Neural cell (in vitro differentiated cells): ENCODE data around the gene FDPS. TPM values are rescaled to one million over a fixed set of nuclear protein-coding genes. Genes with fewer than 3 reads are reported as not detected.

Source experiments
- H2AFZ ChIP-seq: fragments of 200-600, 300-800 bp; sonication (generic), shearing (Covaris generic); 2 replicates; pipeline ENCODE4 v1.6.0; 2014; ENCODE audit warnings: low read depth, mild to moderate bottlenecking, antibody characterized with exemption, low read length, moderate library complexity
- H3F3A ChIP-seq: fragments of 200-600 bp; shearing (Covaris generic); 2 replicates; pipeline ENCODE4 v1.6.1; 2016; ENCODE audit warnings: mild to moderate bottlenecking, moderate library complexity, mixed read lengths, antibody characterized with exemption, low read length; ENCODE audit not compliant: insufficient read depth, poor library complexity, severe bottlenecking
- H3K27ac ChIP-seq: fragments of 200-600, 300-800 bp; sonication (generic), shearing (Covaris generic); 2 replicates; pipeline ENCODE4 v1.5.1; 2014; ENCODE audit warnings: mild to moderate bottlenecking, low read length, moderate library complexity
- H3K27me3 ChIP-seq: fragments of 300-800, 200-600 bp; sonication (generic), shearing (Covaris generic); 2 replicates; pipeline ENCODE4 v1.6.0; 2014; ENCODE audit warnings: mild to moderate bottlenecking, low read depth, low read length, moderate library complexity; ENCODE audit not compliant: insufficient read depth
- H3K36me3 ChIP-seq: fragments of 300-800, 200-600 bp; sonication (generic), shearing (Covaris generic); 2 replicates; pipeline ENCODE4 v1.5.1; 2014; ENCODE audit warnings: mild to moderate bottlenecking, antibody characterized with exemption, low read length, moderate library complexity; ENCODE audit not compliant: insufficient read depth
- H3K4me2 ChIP-seq: fragments of 300-800, 200-600 bp; sonication (generic), shearing (Covaris generic); 2 replicates; pipeline ENCODE4 v1.6.0; 2014; ENCODE audit warnings: mild to moderate bottlenecking, low read length
- H3K4me3 ChIP-seq: fragments of 300-800, 200-600 bp; sonication (generic), shearing (Covaris generic); 2 replicates; pipeline ENCODE4 v1.5.1; 2014; ENCODE audit warnings: mild to moderate bottlenecking, low read length, moderate library complexity
- H3K79me2 ChIP-seq: fragments of 200-600 bp; shearing (Covaris generic); replicated peaks from 2 replicates; pipeline ENCODE4 v1.6.0; 2014; ENCODE audit warnings: mild to moderate bottlenecking, low read length, moderate library complexity; ENCODE audit not compliant: insufficient read depth
- H3K9ac ChIP-seq: fragments of 300-800, 200-600 bp; sonication (generic), shearing (Covaris generic); 2 replicates; pipeline ENCODE4 v1.6.1; 2016; ENCODE audit warnings: mild to moderate bottlenecking, low read length, mixed read lengths
- H3K9me2 ChIP-seq: fragments of 200-600 bp; shearing (Covaris generic); 2 replicates; pipeline ENCODE4 v1.6.1; 2016; ENCODE audit warnings: mild to moderate bottlenecking, low read length, mixed read lengths; ENCODE audit not compliant: insufficient read depth
- H3K9me3 ChIP-seq: fragments of 200-600, 300-800 bp; sonication (generic), shearing (Covaris generic); 2 replicates; pipeline ENCODE4 v1.6.1; 2016; ENCODE audit warnings: mild to moderate bottlenecking, mixed run types, low read length, moderate library complexity, mixed read lengths
- H4K20me1 ChIP-seq: fragments of 200-600 bp; shearing (Covaris generic); 2 replicates; pipeline ENCODE4 v1.6.1; 2016; ENCODE audit warnings: mild to moderate bottlenecking, mixed run types; ENCODE audit not compliant: insufficient read depth
- EP300 ChIP-seq: fragments of 450-650 bp; conservative IDR thresholded peaks from 2 replicates; pipeline ENCODE4 v1.6.1; 2014; ENCODE audit warnings: antibody characterized with exemption, mild to moderate bottlenecking, moderate library complexity; ENCODE audit not compliant: poor library complexity, severe bottlenecking
- EZH2 ChIP-seq: fragments of 200-600, 300-800 bp; shearing (Covaris generic), sonication (generic); IDR thresholded peaks from 2 replicates; pipeline ENCODE4 v1.6.1; 2014; ENCODE audit warnings: antibody characterized with exemption, low read length, borderline replicate concordance, mild to moderate bottlenecking; ENCODE audit not compliant: insufficient read depth, poor library complexity, severe bottlenecking
- MXI1 ChIP-seq: fragments of 450-650 bp; conservative IDR thresholded peaks from 2 replicates; pipeline ENCODE4 v1.6.1; 2014; ENCODE audit warnings: antibody characterized with exemption, mild to moderate bottlenecking; ENCODE audit not compliant: poor library complexity, severe bottlenecking
- POLR2AphosphoS5 ChIP-seq: IDR thresholded peaks from 2 replicates; pipeline ENCODE4 v1.6.1; 2012
- RAD21 ChIP-seq: fragments of 450-650 bp; conservative IDR thresholded peaks from 2 replicates; pipeline ENCODE4 v1.6.1; 2014; ENCODE audit warnings: antibody characterized with exemption, mild to moderate bottlenecking, moderate library complexity
- SMC3 ChIP-seq: fragments of 450-650 bp; conservative IDR thresholded peaks from 2 replicates; pipeline ENCODE4 v1.6.1; 2014; ENCODE audit warnings: antibody characterized with exemption, mild to moderate bottlenecking, moderate library complexity; ENCODE audit not compliant: poor library complexity
- TAF1 ChIP-seq: IDR thresholded peaks from 2 replicates; pipeline ENCODE4 v1.6.1; 2012; ENCODE audit warnings: low read depth
- polyA plus RNA-seq: library from polyadenylated mRNA; depleted of rRNA; stranded (reverse); fragments of >200 nt; gene quantifications from 2 replicates; pipeline ENCODE4 v1.2.3, GENCODE V29; 2014
- TF ChIP-seq, protein P1 (sequence below): fragments of 450-650 bp; IDR thresholded peaks from 2 replicates; pipeline ENCODE4 v1.5.1; 2014; ENCODE audit warnings: antibody characterized with exemption, mild to moderate bottlenecking, moderate library complexity; ENCODE audit not compliant: poor library complexity, severe bottlenecking
- TF ChIP-seq, protein P2 (sequence below): IDR thresholded peaks from 2 replicates; pipeline ENCODE4 v1.6.1; 2012; ENCODE audit warnings: borderline replicate concordance

Gene FDPS
- polyA plus RNA-seq, 1 donor from 2014 or later, result 235 TPM

DNA sequence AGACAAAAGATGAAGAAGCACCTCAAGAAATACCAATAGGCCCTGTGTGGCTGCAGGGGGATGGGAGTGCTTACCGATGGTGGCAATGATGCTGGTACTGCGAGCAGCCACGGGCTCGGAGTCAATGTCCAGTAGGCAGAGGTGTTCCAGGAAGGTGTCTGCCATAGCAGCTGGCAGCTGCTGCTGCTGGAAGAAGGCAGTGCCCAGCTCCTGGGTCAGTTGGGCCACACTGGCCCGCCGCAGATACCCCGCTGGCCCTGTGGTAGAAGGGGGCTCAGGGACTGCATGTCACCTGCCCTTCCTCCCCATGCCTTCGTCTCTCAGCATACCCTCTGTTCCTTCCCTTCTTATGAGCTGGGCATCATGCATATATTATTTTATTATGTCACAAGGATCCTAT is 8.6 kb upstream of the FDPS start:
- no peak overlapping the region for H2AFZ ChIP-seq
- no peak overlapping the region for H3K4me3 ChIP-seq
- H3K79me2 ChIP-seq, result no peaks in the 10 kb centered on the region
- TF ChIP-seq, protein P1, sequence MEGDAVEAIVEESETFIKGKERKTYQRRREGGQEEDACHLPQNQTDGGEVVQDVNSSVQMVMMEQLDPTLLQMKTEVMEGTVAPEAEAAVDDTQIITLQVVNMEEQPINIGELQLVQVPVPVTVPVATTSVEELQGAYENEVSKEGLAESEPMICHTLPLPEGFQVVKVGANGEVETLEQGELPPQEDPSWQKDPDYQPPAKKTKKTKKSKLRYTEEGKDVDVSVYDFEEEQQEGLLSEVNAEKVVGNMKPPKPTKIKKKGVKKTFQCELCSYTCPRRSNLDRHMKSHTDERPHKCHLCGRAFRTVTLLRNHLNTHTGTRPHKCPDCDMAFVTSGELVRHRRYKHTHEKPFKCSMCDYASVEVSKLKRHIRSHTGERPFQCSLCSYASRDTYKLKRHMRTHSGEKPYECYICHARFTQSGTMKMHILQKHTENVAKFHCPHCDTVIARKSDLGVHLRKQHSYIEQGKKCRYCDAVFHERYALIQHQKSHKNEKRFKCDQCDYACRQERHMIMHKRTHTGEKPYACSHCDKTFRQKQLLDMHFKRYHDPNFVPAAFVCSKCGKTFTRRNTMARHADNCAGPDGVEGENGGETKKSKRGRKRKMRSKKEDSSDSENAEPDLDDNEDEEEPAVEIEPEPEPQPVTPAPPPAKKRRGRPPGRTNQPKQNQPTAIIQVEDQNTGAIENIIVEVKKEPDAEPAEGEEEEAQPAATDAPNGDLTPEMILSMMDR, result no peak
- no peak for TF ChIP-seq MXI1
- no peak for TF ChIP-seq SMC3
- no peak for TF ChIP-seq POLR2AphosphoS5
- no peak for TF ChIP-seq EP300
- TF ChIP-seq EZH2, result no peak
- no peak for TF ChIP-seq RAD21
- no peak for TF ChIP-seq TAF1
- H3K9ac ChIP-seq, result no peak overlapping the region
- H3K36me3 ChIP-seq, result no peaks in the 10 kb centered on the region
- H4K20me1 ChIP-seq, result no peaks in the 10 kb centered on the region
- H3K4me2 ChIP-seq, result no peak overlapping the region
- no peaks in the 10 kb centered on the region for H3K9me2 ChIP-seq
- no peaks in the 10 kb centered on the region for H3K9me3 ChIP-seq
- no peak overlapping the region for H3K27ac ChIP-seq
- H3F3A ChIP-seq, result no peaks in the 10 kb centered on the region
- peaks cover 12% of the 10 kb centered on the region for H3K27me3 ChIP-seq

DNA sequence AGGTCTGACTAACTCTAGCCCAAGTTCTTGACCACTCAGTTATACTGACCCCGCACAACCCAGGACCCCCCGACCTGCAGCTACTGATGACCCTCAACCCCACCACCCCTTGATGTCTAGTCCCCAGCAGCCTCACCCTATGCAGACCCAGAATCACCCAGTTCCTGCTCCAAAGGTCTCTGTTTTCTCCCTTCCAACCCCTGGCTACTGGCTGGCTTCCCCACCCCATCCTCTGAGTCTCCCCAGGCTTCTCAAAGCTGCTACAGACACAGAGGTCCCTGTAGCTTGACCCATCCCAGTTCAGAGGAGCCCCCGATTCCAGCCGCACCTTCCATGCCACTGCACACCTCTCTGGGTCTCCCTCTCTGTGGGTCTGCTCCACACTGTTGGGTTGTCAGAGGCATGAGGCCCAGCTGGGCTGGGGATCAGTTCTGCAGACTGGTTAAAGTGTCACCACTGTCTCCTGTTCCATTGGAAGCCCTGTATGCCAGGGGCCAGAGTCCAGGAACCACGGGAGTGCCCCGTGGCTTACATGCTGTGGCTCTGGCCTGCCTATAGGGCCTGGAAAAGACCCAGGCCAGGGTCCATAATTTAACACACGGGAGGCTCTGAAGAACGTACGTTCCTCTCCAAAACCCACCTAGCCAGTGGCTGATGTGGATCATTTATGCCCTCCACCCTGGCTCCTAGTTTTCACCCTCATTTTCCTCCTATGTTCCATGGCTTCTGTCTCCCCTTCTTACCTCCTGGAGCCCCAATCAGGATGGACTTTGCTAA is 7.9 kb upstream of the FDPS start:
- Histone ChIP-seq H3F3A (no peaks in the 10 kb centered on the region), H3K79me2 (no peaks in the 10 kb centered on the region), H4K20me1 (no peaks in the 10 kb centered on the region), H3K9me3 (no peaks in the 10 kb centered on the region), H3K36me3 (no peaks in the 10 kb centered on the region), H3K9ac (no peak overlapping the region), H3K9me2 (no peaks in the 10 kb centered on the region), H3K27me3 (peaks cover 5% of the 10 kb centered on the region), H2AFZ (no peak overlapping the region), H3K27ac (no peak overlapping the region), H3K4me2 (no peak overlapping the region), H3K4me3 (no peak overlapping the region)
- TF ChIP-seq, protein P2, sequence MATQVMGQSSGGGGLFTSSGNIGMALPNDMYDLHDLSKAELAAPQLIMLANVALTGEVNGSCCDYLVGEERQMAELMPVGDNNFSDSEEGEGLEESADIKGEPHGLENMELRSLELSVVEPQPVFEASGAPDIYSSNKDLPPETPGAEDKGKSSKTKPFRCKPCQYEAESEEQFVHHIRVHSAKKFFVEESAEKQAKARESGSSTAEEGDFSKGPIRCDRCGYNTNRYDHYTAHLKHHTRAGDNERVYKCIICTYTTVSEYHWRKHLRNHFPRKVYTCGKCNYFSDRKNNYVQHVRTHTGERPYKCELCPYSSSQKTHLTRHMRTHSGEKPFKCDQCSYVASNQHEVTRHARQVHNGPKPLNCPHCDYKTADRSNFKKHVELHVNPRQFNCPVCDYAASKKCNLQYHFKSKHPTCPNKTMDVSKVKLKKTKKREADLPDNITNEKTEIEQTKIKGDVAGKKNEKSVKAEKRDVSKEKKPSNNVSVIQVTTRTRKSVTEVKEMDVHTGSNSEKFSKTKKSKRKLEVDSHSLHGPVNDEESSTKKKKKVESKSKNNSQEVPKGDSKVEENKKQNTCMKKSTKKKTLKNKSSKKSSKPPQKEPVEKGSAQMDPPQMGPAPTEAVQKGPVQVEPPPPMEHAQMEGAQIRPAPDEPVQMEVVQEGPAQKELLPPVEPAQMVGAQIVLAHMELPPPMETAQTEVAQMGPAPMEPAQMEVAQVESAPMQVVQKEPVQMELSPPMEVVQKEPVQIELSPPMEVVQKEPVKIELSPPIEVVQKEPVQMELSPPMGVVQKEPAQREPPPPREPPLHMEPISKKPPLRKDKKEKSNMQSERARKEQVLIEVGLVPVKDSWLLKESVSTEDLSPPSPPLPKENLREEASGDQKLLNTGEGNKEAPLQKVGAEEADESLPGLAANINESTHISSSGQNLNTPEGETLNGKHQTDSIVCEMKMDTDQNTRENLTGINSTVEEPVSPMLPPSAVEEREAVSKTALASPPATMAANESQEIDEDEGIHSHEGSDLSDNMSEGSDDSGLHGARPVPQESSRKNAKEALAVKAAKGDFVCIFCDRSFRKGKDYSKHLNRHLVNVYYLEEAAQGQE, result no peak
- TF ChIP-seq, protein P1, result no peak
- TF ChIP-seq TAF1 (no peak), EZH2 (no peak), POLR2AphosphoS5 (no peak)
